Stimulated activated CD8-positive, alpha-beta memory T cell treated with anti-CD3 and anti-CD28 coated beads, Interleukin-15, amount 100 ng/mL, for 1 hour (primary cell): ENCODE data around the gene LAMA2.
"Not testable (repeated sequence)": the region's sequence is repeated elsewhere in the genome, so short reads cannot be mapped to it uniquely, and the experiment has no call there.

Experiments
- DNase-seq: peaks from one replicate; pipeline ENCODE4 v3.0.0-alpha.2; 2020; ENCODE audit warnings: low read depth

Gene LAMA2

GRCh38 chr6:129008591-129008990 is 125.7 kb downstream of the LAMA2 start:
- no peak for DNase-seq

GRCh38 chr6:129009851-129010250 is 126.9 kb downstream of the LAMA2 start:
- no peak for DNase-seq

- DNase-seq, result no peak
Observed at GRCh38 chr6:129014302-129014701, 131.4 kb downstream of the LAMA2 start.

GRCh38 chr6:129015721-129016120 is 132.8 kb downstream of the LAMA2 start:
- DNase-seq, result no peak

- no peak for DNase-seq
Observed at GRCh38 chr6:129016844-129017243, 133.9 kb downstream of the LAMA2 start.

- DNase-seq, result no peak
Observed at GRCh38 chr6:129022011-129022553, 139.1 kb downstream of the LAMA2 start.

- DNase-seq, result no peak
Observed at GRCh38 chr6:129026601-129027000, 143.7 kb downstream of the LAMA2 start.

- no peak for DNase-seq
Observed at GRCh38 chr6:129029778-129030177, 146.8 kb downstream of the LAMA2 start.

- DNase-seq, result no peak
Observed at GRCh38 chr6:129030215-129030614, 147.3 kb downstream of the LAMA2 start.

- no peak for DNase-seq
Observed at GRCh38 chr6:129031051-129031599, 148.2 kb downstream of the LAMA2 start.

GRCh38 chr6:129032602-129033001 is 149.7 kb downstream of the LAMA2 start:
- DNase-seq, result no peak

- no peak for DNase-seq
Observed at GRCh38 chr6:129033180-129033579, 150.2 kb downstream of the LAMA2 start.

GRCh38 chr6:129033581-129033980 is 150.6 kb downstream of the LAMA2 start:
- DNase-seq, result no peak

GRCh38 chr6:129041563-129041962 is 158.6 kb downstream of the LAMA2 start:
- no peak for DNase-seq

GRCh38 chr6:129046526-129046925 is 163.6 kb downstream of the LAMA2 start:
- DNase-seq, result no peak

GRCh38 chr6:129047834-129048233 is 164.9 kb downstream of the LAMA2 start:
- no peak for DNase-seq

- no peak for DNase-seq
Observed at GRCh38 chr6:129050086-129050485, 167.1 kb downstream of the LAMA2 start.

- not testable (repeated sequence) for DNase-seq
Observed at GRCh38 chr6:129053143-129053542, 170.2 kb downstream of the LAMA2 start.

- no peak for DNase-seq
Observed at GRCh38 chr6:129055796-129056195, 172.9 kb downstream of the LAMA2 start.

GRCh38 chr6:129059650-129060049 is 176.7 kb downstream of the LAMA2 start:
- no peak for DNase-seq

- DNase-seq, result no peak
Observed at GRCh38 chr6:129069006-129069405, 186.1 kb downstream of the LAMA2 start.

GRCh38 chr6:129073051-129073450 is 190.1 kb downstream of the LAMA2 start:
- no peak for DNase-seq

- DNase-seq, result no peak
Observed at GRCh38 chr6:129073691-129074395, 190.9 kb downstream of the LAMA2 start.

GRCh38 chr6:129084406-129084805 is 201.5 kb downstream of the LAMA2 start:
- no peak for DNase-seq
